ENCODE measurements around the gene DDA1. TPM values are rescaled to one million over a fixed set of nuclear protein-coding genes. Genes with fewer than 3 reads are reported as not detected.
A peak's percentile ranks its signal among the peaks of the same experiment; 100 is the strongest.

Gene DDA1
- total RNA-seq, 2 donors from 2014 or later = 8.9 to 13.5 TPM

- no peak for DNase-seq (ENCODE audit: low spot score)
- Histone ChIP-seq H3K27ac (peak overlapping the region in 1 of 2 donors; percentile 15), H3K9me3 (no peaks in the 10 kb centered on the region), H3K4me1 (ENCODE audit: control insufficient read depth in 1 of 2, low read depth in 2 of 2) (peaks cover 3 to 6% of the 10 kb centered on the region in 2 donors), H3K27me3 (replicated peaks; ENCODE audit: insufficient read depth) (no peaks in the 10 kb centered on the region), H3K4me3 (no peak overlapping the region), H3K36me3 (no peaks in the 10 kb centered on the region)
- TF ChIP-seq CTCF (IDR thresholded peaks at IDR 0.05) = no peak
- peak; percentile 55 for ATAC-seq (ENCODE audit: insufficient number of reproducible peaks, low FRiP score, low read depth)
Measured at GRCh38 chr19:17370026-17370587, 60.7 kb downstream of the DDA1 start.

Other genes with a start within 250 kb of the DDA1 start
- 10 to 100 TPM in 1 of 2 donors, 1 to 10 TPM in 1; 2.2 to 11.3 TPM for gene HAUS8, start 234.1 kb upstream of the DDA1 start, total RNA-seq
- 100 to 1,000 TPM; 229 to 257 TPM for gene MYO9B, start 233.8 kb upstream of the DDA1 start, total RNA-seq
- 10 to 100 TPM; 11.5 to 13.7 TPM for gene USE1, start 94.2 kb upstream of the DDA1 start, total RNA-seq
- gene OCEL1, start 83.3 kb upstream of the DDA1 start, total RNA-seq = 10 to 100 TPM; 12.4 to 13.3 TPM
- 10 to 100 TPM; 42.0 to 68.1 TPM for gene NR2F6, start 63.6 kb upstream of the DDA1 start, total RNA-seq
- 1 to 10 TPM; 3.5 to 4.0 TPM for gene USHBP1, start 44.8 kb upstream of the DDA1 start, total RNA-seq
- 10 to 100 TPM; 55.2 to 87.2 TPM for gene BABAM1, start 42.1 kb upstream of the DDA1 start, total RNA-seq
- gene ANKLE1, start 27.7 kb upstream of the DDA1 start, total RNA-seq = 1 to 10 TPM in 1 of 2 donors, not detected in 1; 1.2 TPM
- gene ABHD8, start 6.1 kb upstream of the DDA1 start, total RNA-seq = 10 to 100 TPM in 1 of 2 donors, 1 to 10 TPM in 1; 9.8 to 24.0 TPM
- gene MRPL34, start 3.7 kb upstream of the DDA1 start, total RNA-seq = 100 to 1,000 TPM; 132 to 140 TPM
- gene ANO8, start 25.3 kb downstream of the DDA1 start, total RNA-seq = 10 to 100 TPM in 1 of 2 donors, 1 to 10 TPM in 1; 9.5 to 13.4 TPM
- 10 to 100 TPM; 20.7 to 72.5 TPM for gene GTPBP3, start 28.0 kb downstream of the DDA1 start, total RNA-seq
- 100 to 1,000 TPM; 120 to 126 TPM for gene PLVAP, start 67.8 kb downstream of the DDA1 start, total RNA-seq
- not detected for gene CCDC194, start 84.6 kb downstream of the DDA1 start, total RNA-seq
- gene BST2, start 96.1 kb downstream of the DDA1 start, total RNA-seq = 100 to 1,000 TPM; 113 to 144 TPM
- gene MVB12A, start 110.5 kb downstream of the DDA1 start, total RNA-seq = 100 to 1,000 TPM in 1 of 2 donors, 10 to 100 TPM in 1; 25.3 to 103 TPM
- gene TMEM221, start 139.1 kb downstream of the DDA1 start, total RNA-seq = not detected
- not detected for gene NXNL1, start 151.4 kb downstream of the DDA1 start, total RNA-seq
- 10 to 100 TPM; 29.1 to 36.4 TPM for gene SLC27A1, start 161.0 kb downstream of the DDA1 start, total RNA-seq
- 10 to 100 TPM; 67.4 to 92.9 TPM for gene PGLS, start 202.1 kb downstream of the DDA1 start, total RNA-seq
- gene COLGALT1, start 246.1 kb downstream of the DDA1 start, total RNA-seq = 10 to 100 TPM; 73.7 to 94.1 TPM